PC-9 (cell line): ENCODE data around the gene PAX7. TPM values are rescaled to one million over a fixed set of nuclear protein-coding genes. Genes with fewer than 3 reads are reported as not detected.

Experiments
- BruUV-seq: library from RNA; stranded (reverse); fragments of 400-500 nt; replicated peaks from 2 replicates; lab custom pipeline; 2021; lab: Mats Ljungman, UMichigan
- CTCF ChIA-PET: fragments of 300-600 bp; sonication (Branson Sonifier 250); formaldehyde crosslinking; loops from one replicate; lab custom pipeline; 2022; ENCODE audit warnings: antibody characterized with exemption; lab: Charles Lee
- POLR2A ChIA-PET: fragments of 300-600 bp; sonication (Branson Sonifier 250); formaldehyde crosslinking; loops from one replicate; lab custom pipeline; 2022; ENCODE audit warnings: antibody characterized with exemption; ENCODE audit not compliant: unreplicated experiment; lab: Charles Lee
- DNase-seq, 2 experiments: peaks; one replicate each; pipeline versions ENCODE4 v3.0.0 to v3.0.0-alpha.2; 2015 to 2022; ENCODE audit warnings: mixed read lengths in 1 of 2
- H2AFZ ChIP-seq: fragments of 200-600 bp; sonication (generic); 2 replicates; pipeline ENCODE4 v1.8.1; 2017; ENCODE audit warnings: antibody characterized with exemption
- H3F3A ChIP-seq: fragments of 200-600 bp; sonication (generic); 2 replicates; pipeline ENCODE4 v1.8.1; 2017; ENCODE audit warnings: antibody characterized with exemption, mild to moderate bottlenecking, low read depth; ENCODE audit not compliant: insufficient read depth
- H3K27ac ChIP-seq: fragments of 200-600 bp; sonication (generic); 2 replicates; pipeline ENCODE4 v1.6.1; 2016; ENCODE audit warnings: mixed run types
- H3K27me3 ChIP-seq: fragments of 200-600 bp; sonication (generic); 2 replicates; pipeline ENCODE4 v1.6.1; 2016; ENCODE audit warnings: low read depth, mixed run types; ENCODE audit not compliant: insufficient read depth
- H3K36me3 ChIP-seq: fragments of 200-600 bp; sonication (generic); 2 replicates; pipeline ENCODE4 v1.6.1; 2016; ENCODE audit warnings: low read depth, mixed run types
- H3K4me1 ChIP-seq: fragments of 200-600 bp; sonication (generic); replicated peaks from 2 replicates; pipeline ENCODE4 v1.6.1; 2016; ENCODE audit warnings: mixed run types; ENCODE audit not compliant: insufficient read depth
- H3K4me2 ChIP-seq: fragments of 200-600 bp; sonication (generic); 2 replicates; pipeline ENCODE4 v1.6.1; 2017; ENCODE audit warnings: mixed run types
- H3K4me3 ChIP-seq: fragments of 200-600 bp; sonication (generic); 2 replicates; pipeline ENCODE4 v1.6.1; 2016; ENCODE audit warnings: mixed run types
- H3K79me2 ChIP-seq: fragments of 200-600 bp; sonication (generic); 2 replicates; pipeline ENCODE4 v1.6.1; 2017; ENCODE audit warnings: low read depth, mixed run types
- H3K9me2 ChIP-seq: fragments of 200-600 bp; sonication (generic); 2 replicates; pipeline ENCODE4 v1.8.1; 2017; ENCODE audit warnings: mild to moderate bottlenecking; ENCODE audit not compliant: insufficient read depth
- H3K9me3 ChIP-seq: fragments of 200-600 bp; sonication (generic); 2 replicates; pipeline ENCODE4 v1.8.1; 2016; ENCODE audit warnings: low read depth; ENCODE audit not compliant: insufficient read depth
- H4K20me1 ChIP-seq: fragments of 200-600 bp; sonication (generic); 2 replicates; pipeline ENCODE4 v1.8.1; 2017; ENCODE audit not compliant: insufficient read depth
- CTCF ChIP-seq: fragments of 200-600 bp; sonication (generic); conservative IDR thresholded peaks from 2 replicates; pipeline ENCODE4 v1.6.1; 2017; ENCODE audit warnings: mixed run types, antibody characterized with exemption, mild to moderate bottlenecking, moderate library complexity
- EZH2 ChIP-seq: fragments of 200-600 bp; sonication (generic); IDR thresholded peaks from 2 replicates; pipeline ENCODE4 v1.8.0; 2017; ENCODE audit warnings: antibody characterized with exemption, low read depth
- intact Hi-C: fragments of 100-400 bp; cut with micrococcal nuclease; formaldehyde crosslinking; loops from one replicate; pipeline ENCODE4 v1.10.0; 2022; ENCODE audit not compliant: unreplicated experiment
- total RNA-seq: library from RNA; stranded (reverse); gene quantifications from 2 replicates; pipeline ENCODE4 v1.2.3, GENCODE V29; 2021

Gene PAX7
- total RNA-seq, 1 experiment from 2014 or later: not detected

GRCh38 chr1:18662286-18662639 lies 31.6 kb downstream of the PAX7 start:
- no peak for TF ChIP-seq CTCF
- no peak for TF ChIP-seq EZH2
- Histone ChIP-seq H3K4me3 (no peak overlapping the region), H4K20me1 (no peaks in the 10 kb centered on the region), H3K9me2 (no peaks in the 10 kb centered on the region), H3K79me2 (no peaks in the 10 kb centered on the region), H3F3A (peaks cover 16% of the 10 kb centered on the region; the same call in 1 of the 2 replicates), H3K27ac (no peak overlapping the region), H2AFZ (no peak overlapping the region), H3K27me3 (no peaks in the 10 kb centered on the region), H3K4me2 (no peak overlapping the region), H3K36me3 (no peaks in the 10 kb centered on the region), H3K9me3 (no peaks in the 10 kb centered on the region), H3K4me1 (peaks cover 34% of the 10 kb centered on the region)
- CTCF ChIA-PET: no interaction called here
- POLR2A ChIA-PET: no interaction called here
- DNase-seq: no peak
- no TSS peak for BruUV-seq
- intact Hi-C loops: no loop called here

GRCh38 chr1:18666317-18666920 lies 35.8 kb downstream of the PAX7 start:
- no TSS peak for BruUV-seq
- H3K27me3 ChIP-seq: no peaks in the 10 kb centered on the region
- H3K4me2 ChIP-seq: peak overlapping the region; percentile 72
- peak overlapping the region; percentile 93 for H3K27ac ChIP-seq
- H3K79me2 ChIP-seq: no peaks in the 10 kb centered on the region
- no peak overlapping the region for H2AFZ ChIP-seq
- H3K9me3 ChIP-seq: no peaks in the 10 kb centered on the region
- peak overlapping the region; percentile 29; the same call in 1 of the 2 replicates for H3K4me3 ChIP-seq
- no peaks in the 10 kb centered on the region for H3K36me3 ChIP-seq
- ChIA-PET POLR2A (interaction anchor here (0.6 kb wide), 1 partner anchor 14 kb away, joined by 3 read pairs; no protein-coding TSS in a partner anchor), CTCF (interaction anchor here (1.0 to 1.5 kb wide), 2 partner anchors 69 to 1560 kb away, joined by 3 read pairs; no protein-coding TSS in a partner anchor)
- peaks cover 74% of the 10 kb centered on the region for H3K4me1 ChIP-seq
- DNase-seq: peak; percentile 77 to 90
- H3K9me2 ChIP-seq: no peaks in the 10 kb centered on the region
- TF ChIP-seq CTCF (no peak), EZH2 (no peak)
- intact Hi-C loops: no loop called here
- no peaks in the 10 kb centered on the region for H4K20me1 ChIP-seq
- peaks cover 53% of the 10 kb centered on the region for H3F3A ChIP-seq

GRCh38 chr1:18667333-18667732 lies 36.7 kb downstream of the PAX7 start:
- Histone ChIP-seq H3K4me3 (peak overlapping the region; percentile 25; the same call in 1 of the 2 replicates), H4K20me1 (no peaks in the 10 kb centered on the region), H3K4me1 (peaks cover 82% of the 10 kb centered on the region), H3K4me2 (peak overlapping the region; percentile 72), H3K27ac (peak overlapping the region; percentile 93), H3K9me2 (no peaks in the 10 kb centered on the region), H3K36me3 (no peaks in the 10 kb centered on the region), H2AFZ (no peak overlapping the region), H3K27me3 (no peaks in the 10 kb centered on the region), H3K9me3 (no peaks in the 10 kb centered on the region), H3K79me2 (no peaks in the 10 kb centered on the region), H3F3A (peaks cover 53% of the 10 kb centered on the region)
- POLR2A ChIA-PET: no interaction called here
- TF ChIP-seq CTCF: no peak
- no peak for TF ChIP-seq EZH2
- CTCF ChIA-PET: interaction anchor here (1.0 kb wide), 1 partner anchor 1561 kb away, joined by 3 read pairs; no protein-coding TSS in a partner anchor
- intact Hi-C loops: no loop called here
- no peak for DNase-seq
- BruUV-seq: no TSS peak
